K562 (cell line): ENCODE data around the gene GTF2A1. TPM values are rescaled to one million over a fixed set of nuclear protein-coding genes. Genes with fewer than 3 reads are reported as not detected.

Experiments used
- ARID3A ChIP-seq: IDR thresholded peaks from 2 replicates; pipeline ENCODE4 v1.6.1; 2012; ENCODE audit warnings: low read depth, low read length, improper control_type of control experiment, borderline replicate concordance
- NR3C1 ChIP-seq: sonication (generic); formaldehyde crosslinking; IDR thresholded peaks from 2 replicates; pipeline ENCODE4 v1.8.1; 2022; ENCODE audit warnings: missing genetic modification reagents
- POLR3A ChIP-seq: IDR thresholded peaks from 2 replicates; pipeline ENCODE4 v1.6.1; 2011; ENCODE audit warnings: borderline replicate concordance, mild to moderate bottlenecking, moderate library complexity; ENCODE audit not compliant: insufficient read length, insufficient read depth; ENCODE audit errors: extremely low read depth
- ZBTB7A ChIP-seq: IDR thresholded peaks from 2 replicates; pipeline ENCODE4 v1.6.1; 2011; ENCODE audit warnings: low read depth, mild to moderate bottlenecking, low read length, moderate library complexity, borderline replicate concordance; ENCODE audit not compliant: control insufficient read depth
- ZKSCAN8 ChIP-seq: fragments of 200-800 bp; sonication (Bioruptor generic); IDR thresholded peaks from 2 replicates; pipeline ENCODE4 v1.6.1; 2016; ENCODE audit warnings: missing genetic modification characterization, missing compliant biosample characterization
- ZNF318 ChIP-seq, 2 experiments: fragments of 450-650 bp; IDR thresholded peaks; 2 replicates each; pipeline ENCODE4 v1.6.1; 2016; ENCODE audit warnings: mild to moderate bottlenecking in 2 of 2, borderline replicate concordance in 1 of 2, low read depth in 1 of 2, moderate library complexity in 1 of 2
- polyA plus RNA-seq, 8 experiments: library from polyadenylated mRNA; depleted of rRNA in 4 of 8; stranded (reverse) in 5 of 8; unstranded in 3 of 8; fragments of >200 nt; fragmentation: Nextera tagmentation in 2 of 8; fragmentation: Illumina TruSeq in 1 of 8; extraction: Ambion mirVana in 2 of 8; extraction: Trizol in 1 of 8; gene quantifications; 2 replicates each; pipeline versions ENCODE4 v1.2.1 to v1.2.3, GENCODE V29; 2011 to 2014; ENCODE audit warnings: inconsistent platforms in 1 of 8, missing spikeins in 1 of 8
- total RNA-seq, 7 experiments: library from RNA; depleted of rRNA in 6 of 7; stranded (reverse); fragments of >200 nt in 6 of 7; fragmentation: Illumina TruSeq in 2 of 7; extraction: Trizol in 2 of 7; gene quantifications; 2 replicates each; pipeline versions ENCODE4 v1.2.1 to v1.2.3, GENCODE V29; 2011 to 2021; ENCODE audit warnings: low replicate concordance in 1 of 7

GTF2A1 gene
- total and polyA plus RNA-seq, 9 of the 15 experiments (the other 6 are each of a cell fraction or from before 2014, with no cell fraction given) = 3.4 to 22.8 (median 14.7) TPM

- TF ChIP-seq ZBTB7A (peak; percentile 99), ZNF318 (IDR thresholded peaks at IDR 0.05; ENCODE audit: borderline replicate concordance in 1 of 2, low read depth in 1 of 2) (no peak), ARID3A (no peak), NR3C1 (CRISPR knock-in tag) (0 out of 2 replicates have a peak, but pooled peaks have one; percentile 49), POLR3A (no peak), ZKSCAN8 (CRISPR knock-in tag) (no peak)
- TF ChIP-seq, all 486 proteins: peak for 32
These were observed 254 bp downstream of the GTF2A1 start (continued) for GRCh38 chr14:81220580-81220829.
